Endometrial microvascular endothelial cells (primary cell): Measurements from ENCODE around the gene TBXAS1. TPM values are rescaled to one million over a fixed set of nuclear protein-coding genes. Genes with fewer than 3 reads are reported as not detected.

ENCODE experiments used
- in situ Hi-C: cut with HindIII; loops from 2 replicates; pipeline ENCODE4 v1.10.0; 2017; ENCODE audit warnings: low sequenced_read_pairs, low pct_unique_long_range_greater_than_20kb; ENCODE audit errors: inconsistent ontology term
- total RNA-seq: library from RNA; depleted of rRNA; stranded (reverse); fragments of >200 nt; gene quantifications from one replicate; pipeline ENCODE4 v1.2.3, GENCODE V29; 2015; ENCODE audit errors: inconsistent ontology term

Gene TBXAS1
- total RNA-seq, 1 donor from 2014 or later = 6.3 TPM

DNA sequence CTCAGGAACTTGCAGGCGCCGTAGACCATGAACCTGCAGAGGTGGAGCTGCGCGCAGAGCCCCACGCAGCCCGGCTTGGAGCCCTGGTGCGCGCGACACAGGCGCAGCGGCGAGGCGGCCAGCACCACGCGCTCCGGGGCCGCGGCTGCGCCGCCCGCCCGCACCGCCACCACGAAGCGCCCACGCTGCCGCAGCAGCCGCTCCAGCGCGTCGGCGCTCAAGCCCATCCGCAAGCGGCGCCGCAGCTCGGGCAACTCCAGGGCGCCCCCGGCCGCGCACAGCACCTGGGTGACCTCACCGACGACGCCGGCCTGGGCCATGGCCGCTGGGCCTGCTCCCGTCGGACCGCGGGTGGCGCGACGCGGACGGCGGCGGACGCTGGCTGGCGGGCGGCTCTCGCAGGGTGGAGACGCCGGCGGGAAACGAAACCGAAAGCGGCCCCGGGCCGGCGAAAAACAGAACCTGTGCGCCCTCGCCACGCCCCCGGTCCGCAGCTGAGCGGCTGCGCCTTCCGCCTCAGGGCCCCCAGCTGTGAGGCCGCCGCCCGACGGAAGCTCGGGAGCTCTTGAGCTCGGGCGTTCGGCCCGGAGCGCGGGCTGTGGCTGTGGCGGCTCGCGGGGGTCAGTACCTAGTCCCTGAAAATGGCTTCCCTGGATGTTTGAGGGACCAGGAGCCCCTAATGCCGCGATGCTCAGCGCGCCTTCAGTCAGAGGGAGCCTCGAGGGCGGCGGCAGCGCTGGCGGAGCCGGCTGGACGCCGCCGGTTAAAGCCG is 233.7 kb downstream of the TBXAS1 start, which contains the start of gene PARP12:
TSS of gene PARP12 (minus strand) at position 424 of the 772 bp plus-strand sequence. CDS start at position 320, 104 bp downstream.
- in situ Hi-C loops = no loop called here

DNA sequence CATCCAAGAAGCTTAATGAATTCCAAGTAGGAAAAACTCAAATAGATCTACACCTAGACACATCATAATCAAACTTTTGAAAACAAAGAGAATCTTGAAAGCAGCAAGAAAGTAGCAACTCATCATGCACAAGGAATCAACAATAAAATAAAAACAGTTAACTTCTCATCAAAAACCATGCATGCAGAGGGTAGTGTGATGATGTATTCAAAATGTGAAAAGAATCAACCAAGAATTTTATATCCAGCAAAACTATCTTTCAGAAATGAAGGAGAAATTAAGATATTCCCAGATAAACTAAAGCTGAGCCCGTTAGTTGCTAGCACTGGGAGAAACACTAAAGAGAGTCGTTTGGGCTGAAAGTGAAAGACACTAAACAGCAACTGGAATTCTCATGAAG is 238.0 kb downstream of the TBXAS1 start:
- in situ Hi-C loops = no loop called here

- in situ Hi-C loops = no loop called here
Observed at GRCh38 chr7:140068033-140068432, 239.0 kb downstream of the TBXAS1 start.

DNA sequence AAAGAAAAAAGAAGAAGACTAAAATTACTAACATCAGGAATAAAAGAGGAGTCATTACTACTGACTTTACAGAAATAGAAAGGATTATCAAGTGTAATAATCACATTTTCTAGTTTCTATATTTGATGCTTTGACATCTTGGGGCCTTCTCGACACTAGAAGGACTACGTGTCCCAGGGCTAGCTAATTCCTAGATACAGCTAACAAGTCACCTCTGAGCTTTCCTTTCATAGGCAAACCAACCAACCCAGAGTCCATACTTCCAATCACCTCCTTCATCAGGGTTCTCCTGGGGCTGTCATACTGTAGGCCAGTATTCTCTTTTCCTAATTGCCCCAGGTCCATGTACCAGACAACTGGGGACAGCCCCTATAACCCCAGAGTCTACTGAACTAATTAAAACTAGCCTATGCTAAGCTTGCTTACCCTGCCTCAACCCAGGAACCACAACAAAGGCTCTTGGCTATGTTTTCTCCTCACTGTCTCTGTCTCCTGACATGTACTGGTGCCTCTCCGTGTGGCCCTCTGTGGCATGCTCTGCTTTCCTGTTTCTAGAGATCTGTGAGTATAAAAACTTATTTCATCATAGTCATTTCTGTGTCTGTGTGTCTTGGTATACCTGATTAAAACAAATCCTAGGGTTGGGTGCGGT is 240.4 kb downstream of the TBXAS1 start:
- in situ Hi-C loops = no loop called here

Other genes with a start within 250 kb of the TBXAS1 start
- gene HIPK2, start 51.3 kb upstream of the TBXAS1 start, total RNA-seq = 17.9 TPM
- gene PARP12, start 233.7 kb downstream of the TBXAS1 start, total RNA-seq = 91.6 TPM